Measurements from ENCODE around the gene PRR23B.

- no peak for TF ChIP-seq CTCF (IDR thresholded peaks at IDR 0.05)
- no peak for TF ChIP-seq POLR2AphosphoS5 (IDR thresholded peaks at IDR 0.05)
These were observed 34.8 kb downstream of the PRR23B start for GRCh38 chr3:138985932-138986331.

Measured in breast epithelium (tissue), 3 donors.